ENCODE data around the gene LRRFIP1. TPM values are rescaled to one million over a fixed set of nuclear protein-coding genes. Genes with fewer than 3 reads are reported as not detected.

LRRFIP1 gene
- total and polyA plus RNA-seq, 12 donors, result 18.7 to 79.7 (median 51.8) TPM

- Histone ChIP-seq H3K27me3 (no peaks in the 10 kb centered on the region), H3K27ac (no peak overlapping the region), H3K9me3 (replicated peaks in 1 of 3) (no peaks in the 10 kb centered on the region), H3K4me1 (replicated peaks in 1 of 2) (peaks cover 25 to 61% of the 10 kb centered on the region in 2 donors), H3K36me3 (replicated peaks in 1 of 2) (peaks cover 0 to 14% of the 10 kb centered on the region in 2 donors), H3K4me3 (no peak overlapping the region)
- 88 to 99% (median 95%) methylated on average over 5 of the region's 5 CpGs for WGBS, 4 donors
- peak in 1 of 7 donors; percentile 44 for DNase-seq
- TF ChIP-seq POLR2A (IDR thresholded peaks at IDR 0.05), result no peak
- TF ChIP-seq, protein P1, sequence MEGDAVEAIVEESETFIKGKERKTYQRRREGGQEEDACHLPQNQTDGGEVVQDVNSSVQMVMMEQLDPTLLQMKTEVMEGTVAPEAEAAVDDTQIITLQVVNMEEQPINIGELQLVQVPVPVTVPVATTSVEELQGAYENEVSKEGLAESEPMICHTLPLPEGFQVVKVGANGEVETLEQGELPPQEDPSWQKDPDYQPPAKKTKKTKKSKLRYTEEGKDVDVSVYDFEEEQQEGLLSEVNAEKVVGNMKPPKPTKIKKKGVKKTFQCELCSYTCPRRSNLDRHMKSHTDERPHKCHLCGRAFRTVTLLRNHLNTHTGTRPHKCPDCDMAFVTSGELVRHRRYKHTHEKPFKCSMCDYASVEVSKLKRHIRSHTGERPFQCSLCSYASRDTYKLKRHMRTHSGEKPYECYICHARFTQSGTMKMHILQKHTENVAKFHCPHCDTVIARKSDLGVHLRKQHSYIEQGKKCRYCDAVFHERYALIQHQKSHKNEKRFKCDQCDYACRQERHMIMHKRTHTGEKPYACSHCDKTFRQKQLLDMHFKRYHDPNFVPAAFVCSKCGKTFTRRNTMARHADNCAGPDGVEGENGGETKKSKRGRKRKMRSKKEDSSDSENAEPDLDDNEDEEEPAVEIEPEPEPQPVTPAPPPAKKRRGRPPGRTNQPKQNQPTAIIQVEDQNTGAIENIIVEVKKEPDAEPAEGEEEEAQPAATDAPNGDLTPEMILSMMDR (IDR thresholded peaks at IDR 0.05), result no peak
- intact Hi-C loops (cut with DNase I), result no loop called here
Observed at GRCh38 chr2:237706257-237706656, 78.9 kb downstream of the LRRFIP1 start.

DNA sequence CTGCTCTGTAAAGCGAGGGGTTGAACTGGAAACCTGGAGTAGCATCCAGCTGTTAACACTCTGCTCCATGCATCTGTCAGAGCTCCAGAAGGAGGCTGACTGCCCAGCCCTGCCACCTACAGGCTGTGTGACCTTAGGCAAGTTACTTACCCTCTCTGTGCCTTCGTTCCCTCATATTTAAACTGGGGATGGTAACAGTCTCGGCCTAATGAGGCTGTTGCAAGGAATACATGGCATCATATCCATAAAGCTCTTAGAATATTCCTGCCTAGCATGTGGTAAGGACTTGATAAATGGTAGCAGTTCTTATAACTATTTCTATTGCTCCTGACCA lies 80.6 kb downstream of the LRRFIP1 start:
- Histone ChIP-seq H3K4me1 (replicated peaks in 1 of 2) (peaks cover 9 to 43% of the 10 kb centered on the region in 2 donors), H3K36me3 (replicated peaks in 1 of 2) (peaks cover 0 to 15% of the 10 kb centered on the region in 2 donors), H3K9me3 (replicated peaks in 1 of 3) (no peaks in the 10 kb centered on the region), H3K4me3 (no peak overlapping the region), H3K27ac (peak overlapping the region in 2 of 5 donors; percentile 20 to 45), H3K27me3 (no peaks in the 10 kb centered on the region)
- no peak for TF ChIP-seq POLR2A (IDR thresholded peaks at IDR 0.05)
- TF ChIP-seq, protein P1 (IDR thresholded peaks at IDR 0.05), result no peak
- DNase-seq, result peak in 1 of 7 donors; percentile 49
- WGBS, 4 donors, result 94 to 100% (median 97%) methylated on average over 3 of the region's 3 CpGs
- intact Hi-C loops (cut with DNase I), result no loop called here

DNA sequence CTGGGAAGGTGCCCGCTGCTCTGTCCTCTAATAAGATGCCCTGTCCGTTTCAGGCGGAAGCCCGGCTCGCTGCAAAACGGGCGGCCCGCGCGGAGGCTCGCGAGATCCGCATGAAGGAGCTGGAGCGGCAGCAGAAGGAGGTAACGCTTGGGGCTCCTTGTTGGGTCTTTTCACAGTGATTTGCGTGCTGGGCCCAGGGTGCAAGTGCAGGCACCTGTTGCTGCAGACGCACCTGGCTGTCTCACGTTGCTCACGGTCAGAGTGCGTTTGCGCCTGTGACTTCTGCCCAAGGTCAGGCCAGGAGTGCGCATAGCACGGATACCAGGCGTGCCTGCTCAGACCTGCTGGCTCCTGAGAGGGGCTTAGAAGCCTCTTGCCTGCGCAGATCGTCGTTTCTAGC lies 81.1 kb downstream of the LRRFIP1 start:
- WGBS, 4 donors, result 95 to 96% (median 95%) methylated on average over 19 to 27 of the region's 27 CpGs
- Histone ChIP-seq H3K27ac (no peak overlapping the region), H3K36me3 (replicated peaks in 1 of 2) (peaks cover 0 to 15% of the 10 kb centered on the region in 2 donors), H3K27me3 (no peaks in the 10 kb centered on the region), H3K4me3 (no peak overlapping the region), H3K4me1 (replicated peaks in 1 of 2) (peaks cover 5 to 38% of the 10 kb centered on the region in 2 donors), H3K9me3 (replicated peaks in 1 of 3) (no peaks in the 10 kb centered on the region)
- TF ChIP-seq POLR2A (IDR thresholded peaks at IDR 0.05), result no peak
- TF ChIP-seq, protein P1 (IDR thresholded peaks at IDR 0.05), result no peak
- DNase-seq, result peak in 1 of 7 donors; percentile 48
- intact Hi-C loops (cut with DNase I), result no loop called here

GRCh38 chr2:237708961-237709360 lies 81.6 kb downstream of the LRRFIP1 start:
- Histone ChIP-seq H3K4me3 (no peak overlapping the region), H3K27ac (no peak overlapping the region), H3K9me3 (replicated peaks in 1 of 3) (no peaks in the 10 kb centered on the region), H3K4me1 (replicated peaks in 1 of 2) (peaks cover 0 to 34% of the 10 kb centered on the region in 2 donors), H3K27me3 (no peaks in the 10 kb centered on the region), H3K36me3 (replicated peaks in 1 of 2) (peaks cover 0 to 15% of the 10 kb centered on the region in 2 donors)
- WGBS, 4 donors, result 91 to 94% (median 91%) methylated on average over 6 of the region's 6 CpGs
- DNase-seq, result no peak
- TF ChIP-seq, protein P1 (IDR thresholded peaks at IDR 0.05), result no peak
- TF ChIP-seq POLR2A (IDR thresholded peaks at IDR 0.05), result no peak
- intact Hi-C loops (cut with DNase I), result no loop called here

All from adrenal gland (tissue), 12 donors.